B cell (primary cell): ENCODE measurements around the gene ELMO1. TPM values are rescaled to one million over a fixed set of nuclear protein-coding genes. Genes with fewer than 3 reads are reported as not detected.

Experiments used
- ATAC-seq: fragments of 200-7000 bp; cut with Tn5 transposase; one replicate; pipeline ENCODE4 v1.10.0; 2021; ENCODE audit warnings: low read depth, mild to moderate bottlenecking, moderate number of reproducible peaks, moderate library complexity
- CTCF ChIA-PET: fragments of 350-600 bp; sonication (Branson Sonifier 250); formaldehyde crosslinking; loops from one replicate; lab custom pipeline; 2021; ENCODE audit warnings: antibody characterized with exemption, inconsistent platforms; lab: Charles Lee
- POLR2A ChIA-PET: fragments of 350-600 bp; sonication (Branson Sonifier 250); formaldehyde crosslinking; loops from one replicate; lab custom pipeline; 2021; ENCODE audit warnings: antibody characterized with exemption; lab: Charles Lee
- DNase-seq: peaks from one replicate; pipeline ENCODE4 v3.0.0; 2013
- H2AFZ ChIP-seq: 2 replicates; pipeline ENCODE4 v1.6.1; 2012; ENCODE audit warnings: mild to moderate bottlenecking, low read depth, low read length; ENCODE audit not compliant: insufficient read depth, poor library complexity, severe bottlenecking
- H3K27ac ChIP-seq, 2 donors: 1 replicate in 1 of 2; 2 replicates in 1 of 2; pipeline ENCODE4 v1.5.1; 2012 to 2013; ENCODE audit warnings: low read length in 2 of 2, mild to moderate bottlenecking in 2 of 2, moderate library complexity in 1 of 2
- H3K27me3 ChIP-seq, 4 experiments: fragments of 200-600 bp in 1 of 4; sonication (generic) in 1 of 4; replicated peaks in 1 of 4; 1 replicate in 2 of 4; 2 replicates in 2 of 4; pipeline versions ENCODE4 v1.6.1 to v1.7.0; 2013 to 2016; ENCODE audit warnings: low read length in 3 of 4, mild to moderate bottlenecking in 2 of 4, mixed read lengths in 1 of 4, moderate library complexity in 1 of 4; ENCODE audit not compliant: insufficient read depth in 4 of 4, control insufficient read depth in 3 of 4; ENCODE audit errors: control extremely low read depth in 1 of 4
- H3K36me3 ChIP-seq, 2 experiments: replicated peaks in 1 of 2; 1 replicate in 1 of 2; 2 replicates in 1 of 2; pipeline versions ENCODE4 v1.6.1 to v1.7.1; 2013; ENCODE audit warnings: low read length in 1 of 2; ENCODE audit not compliant: insufficient read depth in 2 of 2, control insufficient read depth in 1 of 2; ENCODE audit errors: control extremely low read depth in 1 of 2, extremely low read depth in 1 of 2
- H3K4me1 ChIP-seq, 2 donors: fragments of 200-600 bp in 1 of 2; sonication (generic) in 1 of 2; 1 replicate in 1 of 2; 2 replicates in 1 of 2; pipeline versions ENCODE4 v1.5.1 to v1.6.1; 2013 to 2017; ENCODE audit warnings: low read length in 2 of 2; ENCODE audit not compliant: control insufficient read depth in 2 of 2, insufficient read depth in 2 of 2
- H3K4me2 ChIP-seq: replicated peaks from 2 replicates; pipeline ENCODE3; 2012; ENCODE audit warnings: mild to moderate bottlenecking, low read depth, low read length; ENCODE audit not compliant: poor library complexity, severe bottlenecking
- H3K4me3 ChIP-seq, 5 experiments: fragments of 200-600 bp in 1 of 5; sonication (generic) in 1 of 5; 1 replicate in 3 of 5; 2 replicates in 2 of 5; pipeline versions ENCODE4 v1.5.1 to v1.7.0; 2011 to 2016; ENCODE audit warnings: low read length in 4 of 5, mild to moderate bottlenecking in 4 of 5, low read depth in 2 of 5, control low read depth in 1 of 5, moderate library complexity in 1 of 5; ENCODE audit not compliant: insufficient read depth in 1 of 5; ENCODE audit errors: control extremely low read depth in 1 of 5, extremely low read depth in 1 of 5
- H3K79me2 ChIP-seq: fragments of 200-600 bp; sonication (generic); one replicate; pipeline ENCODE4 v1.6.0; 2016; ENCODE audit warnings: low read length; ENCODE audit not compliant: control insufficient read depth, insufficient read depth
- H3K9ac ChIP-seq: fragments of 200-600 bp; sonication (generic); 2 replicates; pipeline ENCODE4 v1.6.1; 2017; ENCODE audit warnings: mild to moderate bottlenecking, low read length, moderate library complexity
- H3K9me3 ChIP-seq, 3 donors: one replicate each; pipeline versions ENCODE4 v1.6.1 to v1.7.1; 2013; ENCODE audit warnings: low read length in 2 of 3; ENCODE audit not compliant: control insufficient read depth in 2 of 3, insufficient read depth in 1 of 3; ENCODE audit errors: control extremely low read depth in 1 of 3
- H4K20me1 ChIP-seq: 2 replicates; pipeline ENCODE4 v1.6.0; 2012; ENCODE audit warnings: mild to moderate bottlenecking, low read length; ENCODE audit not compliant: insufficient read depth, control insufficient read depth, poor library complexity, severe bottlenecking
- H3K27ac Mint-ChIP-seq: one replicate; pipeline ENCODE4 v1.8.0; 2021; ENCODE audit warnings: mixed read lengths
- H3K27me3 Mint-ChIP-seq: one replicate; pipeline ENCODE4 v1.8.0; 2021; ENCODE audit warnings: mixed read lengths
- H3K4me1 Mint-ChIP-seq: one replicate; pipeline ENCODE4 v1.8.0; 2021; ENCODE audit warnings: mixed read lengths
- H3K4me3 Mint-ChIP-seq: one replicate; pipeline ENCODE4 v1.8.0; 2021; ENCODE audit warnings: mixed read lengths
- H3K9me3 Mint-ChIP-seq: one replicate; pipeline ENCODE4 v1.8.0; 2022; ENCODE audit warnings: mixed read lengths; ENCODE audit not compliant: insufficient read depth
- EZH2 ChIP-seq: IDR thresholded peaks from 2 replicates; pipeline ENCODE4 v1.6.1; 2012; ENCODE audit warnings: borderline replicate concordance, low read depth, mild to moderate bottlenecking, moderate library complexity, low read length; ENCODE audit not compliant: insufficient read depth, poor library complexity, severe bottlenecking
- WGBS: methylation state at CpG from one replicate; pipeline ENCODE4 v1.1.5; 2013; ENCODE audit warnings: missing lambda C conversion rate; ENCODE audit not compliant: insufficient coverage; 5-methylcytosine and 5-hydroxymethylcytosine counted together
- intact Hi-C: fragments of 100-400 bp; cut with micrococcal nuclease; formaldehyde crosslinking; loops from one replicate; pipeline ENCODE4 v1.10.0; 2022
- polyA plus RNA-seq: library from polyadenylated mRNA; depleted of rRNA; stranded (reverse); fragments of >200 nt; gene quantifications from 2 replicates; pipeline ENCODE4 v1.2.3, GENCODE V29; 2012
- total RNA-seq, 2 donors: library from RNA; stranded (reverse); fragments of 120-200 nt in 1 of 2; gene quantifications; 1 replicate in 1 of 2; 2 replicates in 1 of 2; pipeline versions ENCODE4 v1.2.3 to v1.2.4, GENCODE V29; 2013 to 2022
- TF ChIP-seq, protein P1 (sequence below): fragments of 200-600 bp; IDR thresholded peaks from one replicate; pipeline ENCODE4 v1.8.0; 2022; ENCODE audit warnings: antibody characterized with exemption, mild to moderate bottlenecking

ELMO1 gene
- total and polyA plus RNA-seq, 2 donors (not counting 1 experiment from before 2014, with no cell fraction given): 44.7 to 177 TPM

GRCh38 chr7:37198041-37198905, 250.4 kb downstream of the ELMO1 start:
- Mint-ChIP-seq H3K4me3 (no peak overlapping the region), H3K27ac (no peak overlapping the region), H3K9me3 (no peaks in the 10 kb centered on the region), H3K27me3 (no peaks in the 10 kb centered on the region), H3K4me1 (peaks cover 22% of the 10 kb centered on the region)
- H3K36me3 ChIP-seq: peaks cover 6 to 38% of the 10 kb centered on the region in 2 experiments
- DNase-seq (peak; percentile 21), ATAC-seq (no peak)
- intact Hi-C loops: loop anchor here (2.0 kb wide), 1 partner anchor 155 kb away; no protein-coding TSS in a partner anchor
- H2AFZ ChIP-seq: no peak overlapping the region
- H3K4me1 ChIP-seq: peaks cover 3 to 9% of the 10 kb centered on the region in 2 donors
- CTCF ChIA-PET: interaction anchor here (0.7 to 7.5 kb wide), 20 partner anchors 8 to 758 kb away, joined by 3 to 110 read pairs (median 4); no protein-coding TSS in a partner anchor
- H3K9ac ChIP-seq: no peak overlapping the region
- H4K20me1 ChIP-seq: peaks cover 10% of the 10 kb centered on the region
- POLR2A ChIA-PET: no interaction called here
- TF ChIP-seq, protein P1, sequence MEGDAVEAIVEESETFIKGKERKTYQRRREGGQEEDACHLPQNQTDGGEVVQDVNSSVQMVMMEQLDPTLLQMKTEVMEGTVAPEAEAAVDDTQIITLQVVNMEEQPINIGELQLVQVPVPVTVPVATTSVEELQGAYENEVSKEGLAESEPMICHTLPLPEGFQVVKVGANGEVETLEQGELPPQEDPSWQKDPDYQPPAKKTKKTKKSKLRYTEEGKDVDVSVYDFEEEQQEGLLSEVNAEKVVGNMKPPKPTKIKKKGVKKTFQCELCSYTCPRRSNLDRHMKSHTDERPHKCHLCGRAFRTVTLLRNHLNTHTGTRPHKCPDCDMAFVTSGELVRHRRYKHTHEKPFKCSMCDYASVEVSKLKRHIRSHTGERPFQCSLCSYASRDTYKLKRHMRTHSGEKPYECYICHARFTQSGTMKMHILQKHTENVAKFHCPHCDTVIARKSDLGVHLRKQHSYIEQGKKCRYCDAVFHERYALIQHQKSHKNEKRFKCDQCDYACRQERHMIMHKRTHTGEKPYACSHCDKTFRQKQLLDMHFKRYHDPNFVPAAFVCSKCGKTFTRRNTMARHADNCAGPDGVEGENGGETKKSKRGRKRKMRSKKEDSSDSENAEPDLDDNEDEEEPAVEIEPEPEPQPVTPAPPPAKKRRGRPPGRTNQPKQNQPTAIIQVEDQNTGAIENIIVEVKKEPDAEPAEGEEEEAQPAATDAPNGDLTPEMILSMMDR: no peak
- TF ChIP-seq EZH2: no peak
- no peaks in the 10 kb centered on the region for H3K9me3 ChIP-seq
- no peak overlapping the region for H3K4me3 ChIP-seq
- H3K27me3 ChIP-seq: no peaks in the 10 kb centered on the region
- H3K79me2 ChIP-seq: no peaks in the 10 kb centered on the region
- WGBS: 94% methylated on average over 8 of the region's 10 CpGs
- H3K4me2 ChIP-seq: no peak overlapping the region
- no peak overlapping the region for H3K27ac ChIP-seq

- Histone ChIP-seq H4K20me1 (peaks cover 10% of the 10 kb centered on the region), H3K9me3 (no peaks in the 10 kb centered on the region), H3K27ac (no peak overlapping the region), H3K79me2 (no peaks in the 10 kb centered on the region), H2AFZ (no peak overlapping the region), H3K9ac (no peak overlapping the region), H3K4me1 (peaks cover 3 to 9% of the 10 kb centered on the region in 2 donors), H3K36me3 (peaks cover 6 to 38% of the 10 kb centered on the region in 2 experiments), H3K4me3 (no peak overlapping the region), H3K4me2 (no peak overlapping the region), H3K27me3 (no peaks in the 10 kb centered on the region)
- WGBS: 100% methylated on average over 2 of the region's 10 CpGs
- Mint-ChIP-seq H3K4me1 (peaks cover 22% of the 10 kb centered on the region), H3K27me3 (no peaks in the 10 kb centered on the region), H3K27ac (no peak overlapping the region), H3K9me3 (no peaks in the 10 kb centered on the region), H3K4me3 (no peak overlapping the region)
- DNase-seq (no peak), ATAC-seq (no peak)
- intact Hi-C loops: no loop called here
- TF ChIP-seq, protein P1: no peak
- TF ChIP-seq EZH2: no peak
- ChIA-PET CTCF (interaction anchor here (6.7 to 7.5 kb wide), 4 partner anchors 14 to 709 kb away, joined by 54 to 110 read pairs (median 64); no protein-coding TSS in a partner anchor), POLR2A (no interaction called here)
Observed at GRCh38 chr7:37197108-37197507, 251.6 kb downstream of the ELMO1 start.
